Stimulated activated effector memory CD8-positive, alpha-beta T cell treated with anti-CD3 and anti-CD28 coated beads, Interleukin-12 subunit alpha, Interleukin-12 subunit beta, amount 100 ng/mL, for 72 hours (primary cell): ENCODE results near the gene PRDX3.

ENCODE experiments used
- ATAC-seq: fragments of 150-1000 bp; cut with Tn5 transposase; 2 replicates; pipeline ENCODE4 v1.10.0; 2021
- DNase-seq, 2 donors: peaks; one replicate each; pipeline ENCODE4 v3.0.0; 2021 to 2022; ENCODE audit warnings: low spot score in 2 of 2
- H3K27ac Mint-ChIP-seq: one replicate; pipeline ENCODE4 v1.8.0; 2022; ENCODE audit warnings: mild to moderate bottlenecking, mixed read lengths
- H3K36me3 Mint-ChIP-seq: one replicate; pipeline ENCODE4 v1.8.0; 2022; ENCODE audit warnings: mild to moderate bottlenecking, mixed read lengths
- H3K4me1 Mint-ChIP-seq: one replicate; pipeline ENCODE4 v1.8.0; 2022; ENCODE audit warnings: mixed read lengths
- H3K4me3 Mint-ChIP-seq: one replicate; pipeline ENCODE4 v1.8.0; 2022; ENCODE audit warnings: mild to moderate bottlenecking, mixed read lengths
- H3K9me3 Mint-ChIP-seq: one replicate; pipeline ENCODE4 v1.8.0; 2022; ENCODE audit warnings: mixed read lengths

Gene PRDX3

GRCh38 chr10:119132521-119133345, 45.9 kb downstream of the PRDX3 start:
- Mint-ChIP-seq H3K27ac (peak overlapping the region; percentile 93), H3K36me3 (peaks cover 89% of the 10 kb centered on the region), H3K4me1 (peaks cover 60% of the 10 kb centered on the region), H3K4me3 (peak overlapping the region; percentile 66), H3K9me3 (no peaks in the 10 kb centered on the region)
- DNase-seq, result no peak
- ATAC-seq, result no peak

- H3K27ac Mint-ChIP-seq, result peak overlapping the region; percentile 93
- ATAC-seq (peak; percentile 87), DNase-seq (peak; percentile 19 to 69)
- H3K36me3 Mint-ChIP-seq, result peaks cover 88% of the 10 kb centered on the region
- H3K4me3 Mint-ChIP-seq, result peak overlapping the region; percentile 66
- no peaks in the 10 kb centered on the region for H3K9me3 Mint-ChIP-seq
- peaks cover 60% of the 10 kb centered on the region for H3K4me1 Mint-ChIP-seq
These were observed 46.9 kb downstream of the PRDX3 start for GRCh38 chr10:119131512-119132240.

DNA sequence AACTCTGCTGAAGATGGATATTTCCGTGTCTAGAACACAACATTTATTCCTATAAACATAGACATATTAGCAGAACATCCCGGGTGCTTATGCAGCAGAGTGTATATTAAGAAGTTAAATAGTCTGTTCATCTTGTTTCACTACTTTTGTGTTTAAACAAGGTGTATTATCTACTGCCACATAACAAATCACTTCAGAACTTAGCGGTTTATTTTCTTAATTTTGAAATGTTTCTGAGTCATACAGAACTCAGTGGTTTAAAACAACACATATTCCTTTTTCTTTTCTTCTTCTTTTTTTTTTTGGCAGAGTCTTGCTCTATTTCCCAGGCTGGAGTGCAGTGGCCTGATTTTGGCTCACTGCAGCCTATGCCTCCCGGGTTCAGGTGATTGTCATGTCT, 48.9 kb downstream of the PRDX3 start:
- H3K27ac Mint-ChIP-seq, result peak overlapping the region; percentile 93
- H3K36me3 Mint-ChIP-seq, result peaks cover 91% of the 10 kb centered on the region

GRCh38 chr10:119125942-119126341, 52.7 kb downstream of the PRDX3 start:
- Mint-ChIP-seq H3K27ac (peak overlapping the region; percentile 6), H3K36me3 (peaks cover 95% of the 10 kb centered on the region), H3K4me1 (peaks cover 19% of the 10 kb centered on the region), H3K4me3 (no peak overlapping the region), H3K9me3 (no peaks in the 10 kb centered on the region)
- DNase-seq (no peak), ATAC-seq (no peak)

More for the DNA sequence above, 48.9 kb downstream of the PRDX3 start:
- no peaks in the 10 kb centered on the region for H3K9me3 Mint-ChIP-seq
- no peak for DNase-seq
- peaks cover 51% of the 10 kb centered on the region for H3K4me1 Mint-ChIP-seq
- H3K4me3 Mint-ChIP-seq, result no peak overlapping the region
- ATAC-seq, result no peak

DNA sequence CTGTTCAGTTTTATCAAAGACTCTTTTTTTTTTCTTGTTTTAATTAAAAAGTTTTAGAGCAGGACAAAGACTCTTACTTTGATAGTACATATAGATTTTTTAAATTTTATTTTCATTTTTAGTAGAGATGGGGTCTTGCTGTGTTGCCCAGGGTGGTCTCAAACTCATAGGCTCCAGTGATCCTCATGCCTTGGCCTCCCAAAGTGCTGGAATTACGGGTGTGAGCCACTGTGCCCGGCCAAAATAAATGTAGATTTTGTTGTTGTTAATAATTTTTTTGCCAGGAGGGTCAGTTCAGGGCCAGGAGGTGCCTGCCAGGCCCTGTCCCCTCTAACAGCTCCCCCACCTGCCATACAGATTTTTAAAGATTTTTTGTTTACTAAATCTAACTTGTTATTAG, 57.7 kb downstream of the PRDX3 start:
- DNase-seq (no peak), ATAC-seq (no peak)
- no peak overlapping the region for H3K4me3 Mint-ChIP-seq
- H3K9me3 Mint-ChIP-seq, result no peaks in the 10 kb centered on the region
- H3K4me1 Mint-ChIP-seq, result no peaks in the 10 kb centered on the region
- H3K36me3 Mint-ChIP-seq, result peaks cover 100% of the 10 kb centered on the region
- peak overlapping the region; percentile 69 for H3K27ac Mint-ChIP-seq

GRCh38 chr10:119120413-119120867, 58.2 kb downstream of the PRDX3 start:
- Mint-ChIP-seq H3K9me3 (no peaks in the 10 kb centered on the region), H3K4me3 (peak overlapping the region; percentile 15), H3K27ac (peak overlapping the region; percentile 69), H3K4me1 (no peaks in the 10 kb centered on the region), H3K36me3 (peaks cover 100% of the 10 kb centered on the region)
- peak; percentile 96 for ATAC-seq
- no peak for DNase-seq

DNA sequence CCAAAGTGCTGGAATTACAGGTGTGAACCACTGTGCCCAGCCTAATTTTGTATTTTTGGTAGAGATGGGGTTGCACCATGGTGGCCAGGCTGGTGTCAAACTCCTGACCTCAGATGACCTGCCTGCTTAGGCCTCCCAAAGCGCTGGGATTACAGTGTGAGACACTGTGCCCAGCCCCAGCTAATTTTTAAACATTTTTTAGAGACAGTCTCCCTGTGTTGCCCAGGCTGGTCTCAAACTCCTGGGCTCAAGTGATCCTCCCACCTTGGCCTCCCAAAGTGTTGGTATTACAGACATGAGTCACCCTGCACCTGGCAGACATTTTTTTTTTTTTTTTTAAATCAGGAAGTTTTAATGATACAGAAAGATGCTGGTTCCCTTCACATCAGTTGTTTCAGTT, 59.2 kb downstream of the PRDX3 start:
- Mint-ChIP-seq H3K9me3 (no peaks in the 10 kb centered on the region), H3K27ac (no peak overlapping the region), H3K4me1 (peaks cover under 1% of the 10 kb centered on the region), H3K4me3 (peak overlapping the region; percentile 15), H3K36me3 (peaks cover 100% of the 10 kb centered on the region)
- no peak for ATAC-seq
- DNase-seq, result no peak

- Mint-ChIP-seq H3K4me1 (peaks cover 7% of the 10 kb centered on the region), H3K4me3 (no peak overlapping the region), H3K9me3 (no peaks in the 10 kb centered on the region), H3K36me3 (peaks cover 100% of the 10 kb centered on the region), H3K27ac (no peak overlapping the region)
- no peak for DNase-seq
- ATAC-seq, result no peak
These were observed 60.4 kb downstream of the PRDX3 start for GRCh38 chr10:119118231-119118630.
